Osteoblast (primary cell): Measurements from ENCODE around the gene HOXC11. TPM values are rescaled to one million over a fixed set of nuclear protein-coding genes. Genes with fewer than 3 reads are reported as not detected.

Experiments
- DNase-seq: peaks from one replicate; pipeline ENCODE4 v3.0.0; 2011; ENCODE audit warnings: low spot score, mixed read lengths; ENCODE audit not compliant: insufficient read length; ENCODE audit errors: missing footprints
- H2AFZ ChIP-seq: 2 replicates; pipeline ENCODE4 v1.6.0; 2011; ENCODE audit warnings: mild to moderate bottlenecking, low read length
- H3K27ac ChIP-seq: 2 replicates; pipeline ENCODE4 v1.5.1; 2011; ENCODE audit warnings: mild to moderate bottlenecking, low read depth, low read length, moderate library complexity
- H3K27me3 ChIP-seq: 2 replicates; pipeline ENCODE4 v1.6.0; 2012; ENCODE audit warnings: mild to moderate bottlenecking, control low read depth, inconsistent platforms, low read length, moderate library complexity; ENCODE audit not compliant: insufficient read depth
- H3K36me3 ChIP-seq: 2 replicates; pipeline ENCODE4 v1.5.1; 2011; ENCODE audit warnings: mild to moderate bottlenecking, low read length, control low read depth, moderate library complexity; ENCODE audit not compliant: insufficient read depth
- H3K4me1 ChIP-seq: 2 replicates; pipeline ENCODE4 v1.5.1; 2011; ENCODE audit warnings: mild to moderate bottlenecking, low read length, control low read depth, moderate library complexity; ENCODE audit not compliant: insufficient read depth
- H3K4me2 ChIP-seq: 2 replicates; pipeline ENCODE4 v1.6.0; 2011; ENCODE audit warnings: mild to moderate bottlenecking, low read length; ENCODE audit not compliant: insufficient read depth
- H3K4me3 ChIP-seq: fragments of 200-600 bp; sonication (generic); 3 replicates; pipeline ENCODE4 v1.5.1; 2012; ENCODE audit warnings: mild to moderate bottlenecking, low read length, inconsistent platforms; ENCODE audit not compliant: insufficient read depth
- H3K79me2 ChIP-seq: 2 replicates; pipeline ENCODE4 v1.6.0; 2012; ENCODE audit warnings: mild to moderate bottlenecking, low read length, control low read depth, inconsistent platforms; ENCODE audit not compliant: insufficient read depth
- H3K9me3 ChIP-seq: 2 replicates; pipeline ENCODE4 v1.5.1; 2011; ENCODE audit warnings: low read depth, low read length, control low read depth
- H4K20me1 ChIP-seq: 2 replicates; pipeline ENCODE4 v1.6.0; 2012; ENCODE audit warnings: mild to moderate bottlenecking, low read length, control low read depth; ENCODE audit not compliant: insufficient read depth
- total RNA-seq: library from RNA; depleted of rRNA; stranded (reverse); fragments of >200 nt; gene quantifications from 2 replicates; pipeline ENCODE4 v1.2.3, GENCODE V29; 2012
- TF ChIP-seq, protein P1 (sequence below): IDR thresholded peaks from 2 replicates; pipeline ENCODE4 v1.5.1; 2011; ENCODE audit warnings: mild to moderate bottlenecking, low read depth, low read length, moderate library complexity; ENCODE audit errors: extremely low read depth

The HOXC11 gene
- total RNA-seq, 1 donor, result 1.1 TPM

DNA sequence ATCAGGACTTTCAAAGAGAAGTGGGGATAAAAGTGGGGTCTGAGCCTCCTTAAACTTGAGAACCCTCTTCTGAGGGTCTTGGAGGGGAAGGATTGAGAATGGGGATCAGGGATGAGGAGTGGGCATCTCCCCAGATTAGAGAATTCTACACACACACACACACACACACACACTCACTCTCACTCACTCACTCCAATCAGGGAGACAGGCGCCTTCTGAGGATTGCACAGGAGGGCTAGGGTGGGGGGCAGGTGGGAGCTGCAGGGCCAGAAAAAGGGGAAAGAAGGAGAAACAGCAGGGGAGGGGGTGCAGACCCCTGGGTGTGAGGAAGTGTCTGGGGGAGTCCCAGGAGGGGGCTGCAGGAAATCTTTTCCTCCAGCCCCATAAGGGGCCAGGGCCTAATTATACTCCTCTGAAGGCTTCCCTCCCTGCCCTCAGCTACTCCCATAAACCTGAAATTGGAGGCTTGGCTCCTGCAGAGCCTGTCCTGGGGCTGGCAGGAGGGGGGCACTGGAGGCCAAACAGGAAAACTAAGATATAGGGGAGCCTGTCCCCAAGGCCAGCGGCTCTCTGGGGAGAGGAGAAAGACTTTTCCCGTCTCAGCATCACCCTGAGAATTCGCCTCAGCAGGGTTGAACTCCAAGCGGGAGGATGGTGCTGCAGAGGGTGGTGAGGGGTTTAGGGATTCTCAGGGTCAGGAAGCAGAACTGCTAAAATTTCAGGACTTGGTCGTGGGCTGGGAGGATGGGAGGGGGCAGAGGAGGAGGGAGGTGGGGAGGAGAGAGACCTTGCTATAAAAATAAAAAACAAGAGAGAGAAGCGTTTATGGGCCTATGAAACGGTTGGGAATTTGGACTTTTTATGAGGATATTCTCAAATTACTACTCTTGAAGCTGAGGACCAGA lies 28.6 kb downstream of the HOXC11 start:
- no peaks in the 10 kb centered on the region for H3K27me3 ChIP-seq
- H3K79me2 ChIP-seq, result peaks cover 84% of the 10 kb centered on the region
- peaks cover 44% of the 10 kb centered on the region for H3K4me1 ChIP-seq
- no peaks in the 10 kb centered on the region for H3K9me3 ChIP-seq
- H3K4me2 ChIP-seq, result peak overlapping the region; percentile 88
- no peak for DNase-seq
- no peak overlapping the region for H2AFZ ChIP-seq
- H4K20me1 ChIP-seq, result peaks cover 8% of the 10 kb centered on the region
- peak overlapping the region; percentile 33 for H3K27ac ChIP-seq
- peaks cover 10% of the 10 kb centered on the region for H3K36me3 ChIP-seq
- H3K4me3 ChIP-seq, result peak overlapping the region; percentile 93
- TF ChIP-seq, protein P1, sequence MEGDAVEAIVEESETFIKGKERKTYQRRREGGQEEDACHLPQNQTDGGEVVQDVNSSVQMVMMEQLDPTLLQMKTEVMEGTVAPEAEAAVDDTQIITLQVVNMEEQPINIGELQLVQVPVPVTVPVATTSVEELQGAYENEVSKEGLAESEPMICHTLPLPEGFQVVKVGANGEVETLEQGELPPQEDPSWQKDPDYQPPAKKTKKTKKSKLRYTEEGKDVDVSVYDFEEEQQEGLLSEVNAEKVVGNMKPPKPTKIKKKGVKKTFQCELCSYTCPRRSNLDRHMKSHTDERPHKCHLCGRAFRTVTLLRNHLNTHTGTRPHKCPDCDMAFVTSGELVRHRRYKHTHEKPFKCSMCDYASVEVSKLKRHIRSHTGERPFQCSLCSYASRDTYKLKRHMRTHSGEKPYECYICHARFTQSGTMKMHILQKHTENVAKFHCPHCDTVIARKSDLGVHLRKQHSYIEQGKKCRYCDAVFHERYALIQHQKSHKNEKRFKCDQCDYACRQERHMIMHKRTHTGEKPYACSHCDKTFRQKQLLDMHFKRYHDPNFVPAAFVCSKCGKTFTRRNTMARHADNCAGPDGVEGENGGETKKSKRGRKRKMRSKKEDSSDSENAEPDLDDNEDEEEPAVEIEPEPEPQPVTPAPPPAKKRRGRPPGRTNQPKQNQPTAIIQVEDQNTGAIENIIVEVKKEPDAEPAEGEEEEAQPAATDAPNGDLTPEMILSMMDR, result no peak

- Histone ChIP-seq H3K36me3 (peaks cover 10% of the 10 kb centered on the region), H3K9me3 (no peaks in the 10 kb centered on the region), H3K79me2 (peaks cover 84% of the 10 kb centered on the region), H4K20me1 (peaks cover 11% of the 10 kb centered on the region), H2AFZ (no peak overlapping the region), H3K4me1 (peaks cover 41% of the 10 kb centered on the region), H3K4me2 (peak overlapping the region; percentile 88), H3K27me3 (no peaks in the 10 kb centered on the region), H3K27ac (no peak overlapping the region), H3K4me3 (no peak overlapping the region)
- DNase-seq, result no peak
- TF ChIP-seq, protein P1, result no peak
Observed at GRCh38 chr12:54002278-54002914, 29.5 kb downstream of the HOXC11 start.

- peaks cover 41% of the 10 kb centered on the region for H3K4me1 ChIP-seq
- no peak for DNase-seq
- H3K4me2 ChIP-seq, result no peak overlapping the region
- peaks cover 10% of the 10 kb centered on the region for H3K36me3 ChIP-seq
- H3K4me3 ChIP-seq, result no peak overlapping the region
- H4K20me1 ChIP-seq, result peaks cover 16% of the 10 kb centered on the region
- TF ChIP-seq, protein P1, result no peak
- peaks cover 84% of the 10 kb centered on the region for H3K79me2 ChIP-seq
- no peaks in the 10 kb centered on the region for H3K9me3 ChIP-seq
- no peaks in the 10 kb centered on the region for H3K27me3 ChIP-seq
- H3K27ac ChIP-seq, result no peak overlapping the region
- no peak overlapping the region for H2AFZ ChIP-seq
Observed at GRCh38 chr12:54002915-54003389, 30.0 kb downstream of the HOXC11 start.

DNA sequence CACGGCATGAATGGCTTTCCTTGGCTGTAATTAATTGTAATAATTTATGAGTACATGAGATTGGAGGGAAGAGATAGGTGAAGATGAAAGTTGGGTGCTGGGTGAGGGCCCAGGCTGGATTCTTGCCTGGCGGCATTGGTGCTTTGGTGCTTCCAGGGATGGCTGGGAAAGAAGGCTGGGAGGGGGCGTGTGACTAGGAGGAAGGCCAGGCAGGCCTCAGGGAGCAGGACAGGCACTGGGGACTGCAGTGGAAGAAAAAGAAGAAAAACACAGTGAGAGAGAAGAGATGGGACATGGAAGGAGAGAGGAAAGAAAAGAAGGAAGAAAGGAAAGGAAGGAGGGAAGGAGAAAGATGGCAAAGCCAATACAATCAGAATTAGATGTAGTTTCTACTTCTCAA lies 30.7 kb downstream of the HOXC11 start:
- H3K27ac ChIP-seq, result no peak overlapping the region
- no peak for DNase-seq

More for the DNA sequence above, 30.7 kb downstream of the HOXC11 start:
- no peak overlapping the region for H2AFZ ChIP-seq
- H3K4me3 ChIP-seq, result no peak overlapping the region
- H3K4me1 ChIP-seq, result peaks cover 40% of the 10 kb centered on the region
- H4K20me1 ChIP-seq, result peaks cover 16% of the 10 kb centered on the region
- H3K4me2 ChIP-seq, result no peak overlapping the region
- H3K9me3 ChIP-seq, result no peaks in the 10 kb centered on the region
- TF ChIP-seq, protein P1, result no peak
- peaks cover 10% of the 10 kb centered on the region for H3K36me3 ChIP-seq
- no peaks in the 10 kb centered on the region for H3K27me3 ChIP-seq
- peaks cover 83% of the 10 kb centered on the region for H3K79me2 ChIP-seq
